ENCODE results near the gene TRPC4AP.

TRPC4AP gene

DNA sequence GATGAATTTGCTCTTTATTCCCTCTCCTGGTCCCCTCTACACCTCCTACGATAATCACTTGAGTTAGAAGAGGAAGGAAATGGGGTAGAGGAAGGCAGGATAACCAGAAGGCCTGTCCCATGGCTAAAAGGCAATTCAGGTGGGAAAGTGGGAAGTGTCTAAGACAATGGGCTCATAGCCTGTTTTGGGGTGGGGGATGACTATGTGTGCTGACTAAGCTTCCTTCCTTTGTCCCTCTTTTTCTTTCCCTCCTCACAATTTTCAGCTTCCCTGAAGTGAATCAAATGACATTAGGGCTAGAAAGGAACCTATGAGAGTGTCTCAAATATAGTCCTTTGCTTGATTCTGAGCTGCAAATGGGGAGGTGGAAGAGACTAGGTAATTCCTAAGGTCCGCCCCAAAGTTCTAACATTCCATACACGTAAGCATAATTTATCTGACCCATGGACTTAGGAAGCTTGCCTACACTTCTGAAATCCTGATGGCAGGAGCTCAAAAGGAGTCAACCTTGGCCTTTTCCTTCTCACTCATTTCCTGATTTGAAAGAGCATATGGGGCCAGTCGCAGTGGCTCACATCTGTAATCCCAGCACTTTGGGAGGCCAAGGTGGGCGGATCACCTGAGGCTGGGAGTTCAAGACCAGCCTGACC, 30.3 kb upstream of the TRPC4AP start:
- Histone ChIP-seq H3K79me2 (ENCODE audit: insufficient read depth, low read length) (no peaks in the 10 kb centered on the region), H3K9ac (ENCODE audit: low read depth, low read length, poor library complexity, severe bottlenecking) (no peak overlapping the region), H3K4me1 (ENCODE audit: insufficient read depth, low read length, poor library complexity, severe bottlenecking) (no peaks in the 10 kb centered on the region), H3K4me3 (ENCODE audit: low read length, poor library complexity, severe bottlenecking) (no peak overlapping the region), H3K9me2 (replicated peaks; ENCODE audit: low read depth, low read length) (no peaks in the 10 kb centered on the region), H4K20me1 (ENCODE audit: insufficient read depth, low read length, poor library complexity, severe bottlenecking) (no peaks in the 10 kb centered on the region), H3K4me2 (ENCODE audit: low read depth, low read length, poor library complexity, severe bottlenecking) (no peak overlapping the region), H3K36me3 (ENCODE audit: insufficient read depth, low read length) (peaks cover 13% of the 10 kb centered on the region; the same call in 1 of the 2 replicates), H3K27me3 (ENCODE audit: insufficient read depth, low read length, poor library complexity, severe bottlenecking) (no peaks in the 10 kb centered on the region), H2AFZ (ENCODE audit: low read length) (no peak overlapping the region), H3F3A (ENCODE audit: low read depth) (no peaks in the 10 kb centered on the region), H3K9me3 (ENCODE audit: insufficient read depth, low read depth, low read length) (no peaks in the 10 kb centered on the region)
- TF ChIP-seq CTCF (conservative IDR thresholded peaks at IDR 0.05; ENCODE audit: low read length) (no peak), EZH2phosphoT487 (IDR thresholded peaks at IDR 0.05; ENCODE audit: borderline replicate concordance) (no peak)

- peaks cover 13% of the 10 kb centered on the region; the same call in 1 of the 2 replicates for H3K36me3 ChIP-seq (ENCODE audit: insufficient read depth, low read length)
- H3F3A ChIP-seq (ENCODE audit: low read depth): no peaks in the 10 kb centered on the region
- H4K20me1 ChIP-seq (ENCODE audit: insufficient read depth, low read length, poor library complexity, severe bottlenecking): no peaks in the 10 kb centered on the region
- no peaks in the 10 kb centered on the region for H3K27me3 ChIP-seq (ENCODE audit: insufficient read depth, low read length, poor library complexity, severe bottlenecking)
- no peaks in the 10 kb centered on the region for H3K9me2 ChIP-seq (replicated peaks; ENCODE audit: low read depth, low read length)
- H3K4me1 ChIP-seq (ENCODE audit: insufficient read depth, low read length, poor library complexity, severe bottlenecking): no peaks in the 10 kb centered on the region
- no peak overlapping the region for H2AFZ ChIP-seq (ENCODE audit: low read length)
- no peak overlapping the region for H3K9ac ChIP-seq (ENCODE audit: low read depth, low read length, poor library complexity, severe bottlenecking)
- H3K4me2 ChIP-seq (ENCODE audit: low read depth, low read length, poor library complexity, severe bottlenecking): no peak overlapping the region
- H3K9me3 ChIP-seq (ENCODE audit: insufficient read depth, low read depth, low read length): no peaks in the 10 kb centered on the region
- H3K79me2 ChIP-seq (ENCODE audit: insufficient read depth, low read length): no peaks in the 10 kb centered on the region
- H3K4me3 ChIP-seq (ENCODE audit: low read length, poor library complexity, severe bottlenecking): no peak overlapping the region
- no peak for TF ChIP-seq EZH2phosphoT487 (IDR thresholded peaks at IDR 0.05; ENCODE audit: borderline replicate concordance)
- TF ChIP-seq CTCF (conservative IDR thresholded peaks at IDR 0.05; ENCODE audit: low read length): no peak
Measured at GRCh38 chr20:35121186-35121585, 28.6 kb upstream of the TRPC4AP start.

DNA sequence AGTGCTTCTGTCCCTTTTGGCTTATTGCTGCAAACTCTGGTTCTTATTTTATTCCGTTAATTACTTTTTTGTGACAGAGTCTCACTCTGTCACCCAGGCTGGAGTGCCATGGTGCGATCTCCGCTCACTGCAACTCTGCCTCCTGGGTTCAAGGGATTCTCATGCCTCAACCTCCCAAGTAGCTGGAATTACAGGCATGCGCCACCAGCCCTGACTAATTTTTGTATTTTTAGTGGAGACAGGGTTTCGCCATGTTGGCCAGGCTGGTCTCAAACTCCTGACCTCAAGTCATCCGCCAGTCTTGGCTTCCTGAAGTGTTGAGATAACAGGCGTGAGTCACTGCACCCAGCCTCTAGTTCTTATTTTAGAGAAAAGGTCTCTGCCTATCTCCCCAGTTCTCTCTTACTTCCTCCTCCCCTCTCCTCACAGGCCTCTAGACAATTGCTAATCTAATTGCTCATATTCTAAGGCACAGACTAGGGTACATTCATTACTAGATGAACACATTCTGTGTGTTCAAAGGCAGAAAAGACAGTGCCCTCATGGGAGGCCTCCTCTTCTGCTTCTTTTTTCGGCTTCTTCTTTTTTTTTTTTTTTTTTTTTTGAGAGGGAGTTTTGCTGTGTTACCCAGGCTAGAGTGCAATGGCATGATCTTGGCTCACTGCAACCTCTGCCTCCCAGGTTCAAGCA, 27.6 kb upstream of the TRPC4AP start:
- Histone ChIP-seq H3K4me2 (ENCODE audit: low read depth, low read length, poor library complexity, severe bottlenecking) (no peak overlapping the region), H3F3A (ENCODE audit: low read depth) (no peaks in the 10 kb centered on the region), H3K9me3 (ENCODE audit: insufficient read depth, low read depth, low read length) (no peaks in the 10 kb centered on the region), H3K27me3 (ENCODE audit: insufficient read depth, low read length, poor library complexity, severe bottlenecking) (no peaks in the 10 kb centered on the region), H2AFZ (ENCODE audit: low read length) (no peak overlapping the region), H3K79me2 (ENCODE audit: insufficient read depth, low read length) (no peaks in the 10 kb centered on the region), H3K4me3 (ENCODE audit: low read length, poor library complexity, severe bottlenecking) (no peak overlapping the region), H3K9ac (ENCODE audit: low read depth, low read length, poor library complexity, severe bottlenecking) (no peak overlapping the region), H3K4me1 (ENCODE audit: insufficient read depth, low read length, poor library complexity, severe bottlenecking) (no peaks in the 10 kb centered on the region), H3K9me2 (replicated peaks; ENCODE audit: low read depth, low read length) (no peaks in the 10 kb centered on the region), H3K36me3 (ENCODE audit: insufficient read depth, low read length) (peaks cover 18% of the 10 kb centered on the region; the same call in 1 of the 2 replicates), H4K20me1 (ENCODE audit: insufficient read depth, low read length, poor library complexity, severe bottlenecking) (no peaks in the 10 kb centered on the region)
- no peak for TF ChIP-seq CTCF (conservative IDR thresholded peaks at IDR 0.05; ENCODE audit: low read length)

Data from Loucy (cell line).